Liver (tissue), 9 donors: ENCODE measurements around the gene PRR5L. TPM values are rescaled to one million over a fixed set of nuclear protein-coding genes. Genes with fewer than 3 reads are reported as not detected.

ENCODE experiments used
- DNase-seq: peaks from one replicate; pipeline ENCODE4 v3.0.0-alpha.2; 2017; ENCODE audit warnings: low spot score
- H3K27ac ChIP-seq, 2 donors: one replicate each; pipeline ENCODE4 v1.7.0; 2013; ENCODE audit warnings: inconsistent platforms in 2 of 2, low read length in 2 of 2, control low read depth in 1 of 2, low read depth in 1 of 2, mild to moderate bottlenecking in 1 of 2
- H3K27me3 ChIP-seq, 4 donors: one replicate each; pipeline versions ENCODE4 v1.6.1 to v1.7.0; 2013; ENCODE audit warnings: low read length in 3 of 4, inconsistent platforms in 1 of 4, mild to moderate bottlenecking in 1 of 4, moderate library complexity in 1 of 4; ENCODE audit not compliant: control insufficient read depth in 4 of 4, insufficient read depth in 4 of 4
- H3K36me3 ChIP-seq, 4 donors: one replicate each; pipeline versions ENCODE4 v1.6.1 to v1.7.0; 2013; ENCODE audit warnings: low read length in 3 of 4, mild to moderate bottlenecking in 3 of 4, low read depth in 1 of 4, moderate library complexity in 1 of 4; ENCODE audit not compliant: control insufficient read depth in 4 of 4, insufficient read depth in 3 of 4
- H3K4me1 ChIP-seq, 4 donors: one replicate each; pipeline versions ENCODE4 v1.6.1 to v1.7.0; 2013; ENCODE audit warnings: low read length in 3 of 4, mild to moderate bottlenecking in 3 of 4, moderate library complexity in 1 of 4; ENCODE audit not compliant: control insufficient read depth in 4 of 4, insufficient read depth in 4 of 4
- H3K4me3 ChIP-seq, 3 donors: one replicate each; pipeline versions ENCODE4 v1.6.1 to v1.7.0; 2013; ENCODE audit warnings: low read length in 3 of 3, control low read depth in 1 of 3, low read depth in 1 of 3, mild to moderate bottlenecking in 1 of 3
- H3K9ac ChIP-seq, 2 donors: one replicate each; pipeline ENCODE4 v1.7.0; 2013; ENCODE audit warnings: low read length in 2 of 2, mild to moderate bottlenecking in 2 of 2, moderate library complexity in 2 of 2, control low read depth in 1 of 2, low read depth in 1 of 2
- H3K9me3 ChIP-seq, 4 donors: one replicate each; pipeline versions ENCODE4 v1.6.1 to v1.7.0; 2013; ENCODE audit warnings: low read length in 3 of 4; ENCODE audit not compliant: control insufficient read depth in 4 of 4
- CTCF ChIP-seq: fragments of 150-350 bp; IDR thresholded peaks from 2 replicates; pipeline ENCODE4 v1.5.1; 2017; ENCODE audit warnings: improper control_type of control experiment, low read depth, low read length; ENCODE audit not compliant: missing input control
- EGR1 ChIP-seq, 2 donors: IDR thresholded peaks; 2 replicates each; pipeline ENCODE4 v1.6.1; 2016 to 2018; ENCODE audit warnings: antibody characterized with exemption in 2 of 2, low read depth in 2 of 2
- GABPA ChIP-seq, 2 donors: IDR thresholded peaks in 1 of 2; conservative IDR thresholded peaks in 1 of 2; 2 replicates each; pipeline ENCODE4 v1.6.1; 2016; ENCODE audit warnings: antibody characterized with exemption in 2 of 2, mild to moderate bottlenecking in 1 of 2, moderate library complexity in 1 of 2
- HNF4A ChIP-seq, 2 donors: conservative IDR thresholded peaks; 2 replicates each; pipeline ENCODE4 v1.6.1; 2016; ENCODE audit warnings: antibody characterized with exemption in 2 of 2, mild to moderate bottlenecking in 2 of 2
- HNF4G ChIP-seq: IDR thresholded peaks from 2 replicates; pipeline ENCODE4 v1.6.1; 2016; ENCODE audit warnings: antibody characterized with exemption
- JUND ChIP-seq, 2 donors: IDR thresholded peaks; 2 replicates each; pipeline ENCODE4 v1.6.1; 2016; ENCODE audit warnings: antibody characterized with exemption in 2 of 2
- NR2F2 ChIP-seq: IDR thresholded peaks from 2 replicates; pipeline ENCODE4 v1.6.1; 2016; ENCODE audit warnings: antibody characterized with exemption
- RAD21 ChIP-seq, 2 donors: IDR thresholded peaks; 2 replicates each; pipeline ENCODE4 v1.6.1; 2016; ENCODE audit warnings: antibody characterized with exemption in 2 of 2, mild to moderate bottlenecking in 2 of 2
- REST ChIP-seq: IDR thresholded peaks from 2 replicates; pipeline ENCODE4 v1.6.1; 2016; ENCODE audit warnings: antibody characterized with exemption, mild to moderate bottlenecking
- RXRA ChIP-seq, 2 donors: IDR thresholded peaks; 2 replicates each; pipeline ENCODE4 v1.6.1; 2017 to 2018; ENCODE audit warnings: antibody characterized with exemption in 2 of 2, mild to moderate bottlenecking in 1 of 2
- SP1 ChIP-seq: IDR thresholded peaks from 2 replicates; pipeline ENCODE4 v1.6.1; 2018; ENCODE audit warnings: antibody characterized with exemption, mild to moderate bottlenecking
- TAF1 ChIP-seq: conservative IDR thresholded peaks from 2 replicates; pipeline ENCODE4 v1.6.1; 2016; ENCODE audit warnings: antibody characterized with exemption, mild to moderate bottlenecking
- YY1 ChIP-seq: IDR thresholded peaks from 2 replicates; pipeline ENCODE4 v1.6.1; 2016; ENCODE audit warnings: antibody characterized with exemption, mild to moderate bottlenecking
- ZBTB33 ChIP-seq: IDR thresholded peaks from 2 replicates; pipeline ENCODE4 v1.6.1; 2016; ENCODE audit warnings: antibody characterized with exemption
- WGBS: extraction: QIAGEN DNeasy Blood & Tissue Kit; methylation state at CpG from one replicate; pipeline ENCODE4 v1.1.7; 2013; 5-methylcytosine and 5-hydroxymethylcytosine counted together
- polyA plus RNA-seq, 2 donors: library from polyadenylated mRNA; stranded (reverse) in 1 of 2; unstranded in 1 of 2; fragments of 200-250 nt in 1 of 2; fragments of >200 nt in 1 of 2; fragmentation: Nextera tagmentation in 1 of 2; extraction: Ambion mirVana in 1 of 2; gene quantifications; one replicate each; pipeline versions ENCODE4 v1.2.1 to v1.2.3, GENCODE V29; 2013 to 2015
- total RNA-seq, 2 donors: library from RNA; depleted of rRNA; stranded (reverse); fragments of >200 nt; gene quantifications; one replicate each; pipeline ENCODE4 v1.2.3, GENCODE V29; 2014
- donor health status: healthy.
- donor health status: healthy.
- donor health status: healthy.
- donor health status: healthy.
- donor health status: healthy.

PRR5L gene
- total and polyA plus RNA-seq, 4 donors: 1.2 to 8.5 (median 4.5) TPM

- DNase-seq: no peak
Observed at GRCh38 chr11:36409152-36409816, 113.2 kb downstream of the PRR5L start.

More at GRCh38 chr11:36409152-36409816, 113.2 kb downstream of the PRR5L start:
- H3K4me1 ChIP-seq: peaks cover 0 to 4% (median 1%) of the 10 kb centered on the region in 4 donors
- TF ChIP-seq SP1 (no peak), RXRA (IDR thresholded peaks at IDR 0.05) (no peak), HNF4G (no peak), ZBTB33 (no peak), NR2F2 (no peak), REST (no peak), YY1 (no peak), HNF4A (conservative IDR thresholded peaks at IDR 0.05) (no peak), RAD21 (IDR thresholded peaks at IDR 0.05) (no peak), GABPA (IDR thresholded peaks at IDR 0.05 in 1 of 2, conservative IDR thresholded peaks at IDR 0.05 in 1 of 2) (no peak), JUND (IDR thresholded peaks at IDR 0.05) (no peak), EGR1 (IDR thresholded peaks at IDR 0.05; ENCODE audit: low read depth in 2 of 2) (no peak), TAF1 (no peak), CTCF (no peak)
- WGBS: 58% methylated on average over 8 of the region's 8 CpGs
- no peaks in the 10 kb centered on the region for H3K27me3 ChIP-seq
- no peaks in the 10 kb centered on the region for H3K9me3 ChIP-seq
- no peaks in the 10 kb centered on the region for H3K36me3 ChIP-seq
- no peak overlapping the region for H3K9ac ChIP-seq
- H3K27ac ChIP-seq: peak overlapping the region in 1 of 2 donors; percentile 10
- H3K4me3 ChIP-seq: no peak overlapping the region
